ENCODE data around the gene NAT14.
"Not testable (repeated sequence)": the region's sequence is repeated elsewhere in the genome, so short reads cannot be mapped to it uniquely, and the experiment has no call there.

Gene NAT14, protein sequence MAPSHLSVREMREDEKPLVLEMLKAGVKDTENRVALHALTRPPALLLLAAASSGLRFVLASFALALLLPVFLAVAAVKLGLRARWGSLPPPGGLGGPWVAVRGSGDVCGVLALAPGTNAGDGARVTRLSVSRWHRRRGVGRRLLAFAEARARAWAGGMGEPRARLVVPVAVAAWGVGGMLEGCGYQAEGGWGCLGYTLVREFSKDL

GRCh38 chr19:55484593-55485438 is at the start of gene NAT14:
Gene NAT14, plus strand, starts transcription at chr19:55485188. Its CDS starts 521 bp downstream, at chr19:55485709.
- peak; percentile 74 for DNase-seq

DNA sequence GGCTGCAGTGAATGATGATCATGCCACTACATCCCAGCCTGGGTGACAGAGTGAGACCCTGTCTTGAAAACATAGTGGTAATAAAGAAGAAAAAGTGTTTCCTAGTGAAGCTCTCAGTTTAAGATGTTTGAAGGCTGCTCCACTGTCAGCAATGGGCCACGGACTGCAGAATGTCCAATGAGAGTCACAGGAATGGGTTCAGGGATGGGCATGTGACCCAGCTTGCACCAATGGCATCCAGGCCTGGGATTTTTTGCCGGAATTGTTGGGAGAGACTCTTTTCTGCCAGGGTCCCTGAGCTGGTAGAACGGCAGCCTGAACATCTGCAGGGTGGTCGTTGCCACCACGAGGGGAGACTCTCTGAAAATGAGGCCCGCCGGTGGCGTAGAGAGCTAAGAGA is 48.1 kb upstream of the NAT14 start:
- DNase-seq, result no peak

GRCh38 chr19:55437410-55437809 is 47.6 kb upstream of the NAT14 start:
- no peak for DNase-seq

- DNase-seq, result no peak
Measured at GRCh38 chr19:55439052-55439451, 45.9 kb upstream of the NAT14 start.

DNA sequence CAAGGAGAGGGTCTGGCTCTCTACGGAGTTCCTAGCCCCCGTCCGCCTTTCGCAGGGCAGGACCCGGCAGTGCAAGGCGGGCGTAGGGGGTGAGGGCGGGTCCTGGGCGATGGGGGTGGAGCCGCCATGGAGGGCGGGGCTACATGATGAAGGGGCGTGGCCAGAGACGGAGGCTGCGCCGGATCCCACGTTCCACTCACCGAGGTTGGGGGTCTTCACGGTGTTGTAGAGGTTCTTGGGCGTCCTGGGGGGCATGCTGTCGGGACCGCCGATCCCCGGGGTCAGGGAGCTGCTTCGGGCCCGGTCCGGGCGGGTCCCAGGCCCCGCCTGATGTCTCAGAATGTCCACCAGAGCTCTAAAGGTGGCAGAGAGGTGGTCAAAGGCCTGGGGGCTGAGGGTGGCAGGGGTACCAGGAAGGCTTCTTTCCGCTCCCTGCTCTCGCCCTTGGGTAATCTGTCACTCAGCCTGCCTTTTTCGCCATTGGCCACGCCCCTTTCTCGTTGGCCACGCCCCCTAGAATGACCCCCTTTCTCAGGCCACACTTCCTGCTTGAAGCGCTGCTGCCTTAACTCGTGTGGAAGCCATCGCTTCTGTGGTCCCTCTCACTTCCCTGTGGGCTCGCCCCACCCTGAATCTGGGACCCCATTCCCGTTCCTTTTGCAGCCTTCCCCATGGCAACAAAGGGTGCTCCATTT is 44.4 kb upstream of the NAT14 start:
- DNase-seq, result no peak

- DNase-seq, result no peak
Measured at GRCh38 chr19:55441319-55441691, 43.7 kb upstream of the NAT14 start.

- DNase-seq, result no peak
Measured at GRCh38 chr19:55441692-55442321, 43.2 kb upstream of the NAT14 start.

DNA sequence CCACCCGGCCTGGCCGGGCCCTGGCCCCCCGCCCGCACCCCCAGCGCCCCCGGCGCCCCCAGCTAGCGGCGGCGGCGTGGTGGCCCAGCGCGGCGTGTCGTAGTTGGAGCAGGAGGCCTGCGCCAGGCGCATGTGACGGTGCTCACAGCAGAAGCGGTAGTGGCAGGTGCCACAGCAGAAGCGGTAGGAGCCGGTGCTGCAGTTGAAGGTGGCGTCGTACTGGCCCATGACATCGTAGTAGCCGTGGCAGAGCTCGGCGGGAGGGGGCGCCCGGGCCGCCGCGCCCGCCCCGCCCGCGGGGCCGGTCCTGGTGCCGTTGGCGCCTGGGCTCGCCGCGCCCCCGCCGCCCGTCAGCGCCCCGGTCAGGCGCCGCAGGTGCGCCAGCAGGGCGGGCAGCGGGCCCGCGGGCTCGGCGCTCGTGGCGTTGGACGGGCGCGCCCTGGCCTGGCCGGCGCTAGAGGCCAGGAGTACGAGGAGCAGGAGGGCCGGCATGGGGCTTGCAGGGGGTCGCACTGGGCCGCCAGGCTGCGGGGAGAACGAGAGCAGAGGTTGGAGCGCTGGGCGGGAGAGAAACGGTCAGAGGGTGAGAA is 42.5 kb upstream of the NAT14 start:
- DNase-seq, result no peak

DNA sequence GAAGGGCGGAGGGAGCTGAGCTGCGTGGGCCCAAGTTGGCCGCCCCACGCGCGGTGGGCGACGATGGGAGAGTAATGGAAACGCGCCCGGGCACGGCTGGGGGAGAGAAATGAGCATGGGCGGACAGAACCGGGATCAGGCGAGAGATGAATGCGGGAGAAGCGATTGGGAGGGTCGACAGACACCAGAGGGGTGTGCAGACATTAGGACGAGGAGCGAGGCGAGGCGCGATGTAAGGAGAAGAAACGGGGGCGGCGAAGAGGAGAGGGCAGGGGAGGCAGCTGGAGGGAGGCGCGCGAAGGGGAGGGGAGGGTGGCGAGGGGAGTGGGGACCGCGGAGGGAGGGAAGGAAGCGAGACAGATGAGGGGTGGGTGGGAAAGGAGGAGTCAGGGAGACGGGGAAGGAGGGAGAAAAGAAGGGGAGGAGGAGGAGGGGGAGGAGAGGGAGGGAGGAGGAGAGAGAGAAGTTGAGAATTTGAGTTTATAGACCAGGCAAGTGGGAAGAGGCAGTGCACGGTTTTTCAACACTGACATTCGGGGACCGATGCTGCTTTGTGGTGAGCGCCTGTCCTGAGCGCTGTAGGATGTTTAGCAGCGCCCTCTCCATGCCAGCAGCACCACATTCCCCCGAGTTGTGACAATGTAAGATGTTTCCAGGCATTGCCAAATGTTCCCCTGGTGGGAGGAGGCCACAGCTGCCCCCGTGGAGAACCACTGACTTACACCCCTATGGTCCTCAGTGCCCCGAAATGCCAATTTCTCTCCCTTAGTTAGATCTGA is 41.8 kb upstream of the NAT14 start, which contains the start of gene SHISA7:
TSS of gene SHISA7 (minus strand) at position 256 of the 779 bp plus-strand sequence. CDS start 437 bp downstream, outside the sequence.
- DNase-seq, result no peak

DNA sequence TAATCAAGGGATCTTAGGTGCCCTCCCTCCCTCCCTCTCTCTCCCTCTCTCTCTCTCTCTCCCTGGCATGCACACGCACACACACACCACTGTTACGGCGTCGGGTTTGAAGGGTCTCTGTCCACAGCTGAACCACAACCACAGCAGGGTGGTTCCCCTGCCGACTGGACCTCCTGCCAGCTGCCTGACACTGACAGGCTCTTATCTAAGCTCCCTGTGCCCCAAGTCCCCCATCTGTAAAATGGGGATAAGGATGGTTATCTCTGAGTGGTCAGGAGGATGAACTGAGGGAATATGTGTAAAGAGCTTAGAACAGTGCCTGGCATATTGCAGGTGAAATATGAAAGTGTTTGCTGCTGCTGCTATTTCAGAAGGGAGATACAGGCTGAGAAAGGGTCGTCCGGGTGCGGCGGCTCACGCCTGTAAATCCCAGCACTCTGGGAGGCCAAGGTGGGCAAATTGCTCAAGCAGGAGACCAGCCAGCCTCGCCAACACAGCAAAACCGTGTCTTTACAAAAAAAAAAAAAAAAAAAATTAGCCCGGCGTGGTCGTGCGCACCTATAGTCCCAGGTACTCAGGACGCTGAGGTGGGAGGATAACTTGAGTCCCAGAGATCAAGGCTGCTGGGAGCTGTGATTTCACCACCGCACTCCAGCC is 41.0 kb upstream of the NAT14 start:
- DNase-seq, result no peak

DNA sequence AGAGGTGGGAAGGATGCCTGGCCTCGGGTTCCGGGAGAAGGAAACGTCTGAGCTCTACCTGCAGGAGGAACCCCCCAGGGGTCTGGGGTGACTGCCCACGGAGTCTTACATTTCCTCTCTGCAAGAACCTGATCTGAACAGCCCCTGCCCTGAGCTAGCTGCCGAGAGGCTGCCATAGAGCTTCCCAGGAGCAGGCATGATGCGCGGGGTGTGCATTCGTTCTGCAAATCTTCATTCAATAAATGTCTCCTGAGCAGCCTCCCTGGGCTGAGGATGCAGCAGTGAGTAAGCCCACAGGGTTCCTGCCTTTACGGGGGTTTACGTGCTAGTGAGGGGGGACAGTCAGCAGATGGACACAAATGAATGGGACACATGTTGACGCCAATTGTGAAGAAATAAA is 40.3 kb upstream of the NAT14 start:
- DNase-seq, result no peak

GRCh38 chr19:55446060-55446459 is 38.9 kb upstream of the NAT14 start:
- no peak for DNase-seq

- DNase-seq, result no peak
Measured at GRCh38 chr19:55447421-55448174, 37.4 kb upstream of the NAT14 start.

DNA sequence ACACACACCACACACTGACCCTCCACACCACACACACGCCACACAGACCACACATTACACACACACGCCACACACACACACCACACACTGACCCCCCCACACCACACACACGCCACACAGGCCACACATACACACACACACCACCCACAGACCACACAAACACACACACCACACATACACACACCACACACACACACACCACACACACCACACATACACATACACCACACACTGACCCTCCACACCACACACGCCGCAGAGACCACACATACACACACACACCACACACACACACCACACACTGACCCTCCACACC is 36.9 kb upstream of the NAT14 start:
- DNase-seq, result not testable (repeated sequence)

GRCh38 chr19:55449469-55449868 is 35.5 kb upstream of the NAT14 start:
- no peak for DNase-seq

GRCh38 chr19:55451163-55451964 is 33.6 kb upstream of the NAT14 start:
- peak; percentile 30 for DNase-seq

DNA sequence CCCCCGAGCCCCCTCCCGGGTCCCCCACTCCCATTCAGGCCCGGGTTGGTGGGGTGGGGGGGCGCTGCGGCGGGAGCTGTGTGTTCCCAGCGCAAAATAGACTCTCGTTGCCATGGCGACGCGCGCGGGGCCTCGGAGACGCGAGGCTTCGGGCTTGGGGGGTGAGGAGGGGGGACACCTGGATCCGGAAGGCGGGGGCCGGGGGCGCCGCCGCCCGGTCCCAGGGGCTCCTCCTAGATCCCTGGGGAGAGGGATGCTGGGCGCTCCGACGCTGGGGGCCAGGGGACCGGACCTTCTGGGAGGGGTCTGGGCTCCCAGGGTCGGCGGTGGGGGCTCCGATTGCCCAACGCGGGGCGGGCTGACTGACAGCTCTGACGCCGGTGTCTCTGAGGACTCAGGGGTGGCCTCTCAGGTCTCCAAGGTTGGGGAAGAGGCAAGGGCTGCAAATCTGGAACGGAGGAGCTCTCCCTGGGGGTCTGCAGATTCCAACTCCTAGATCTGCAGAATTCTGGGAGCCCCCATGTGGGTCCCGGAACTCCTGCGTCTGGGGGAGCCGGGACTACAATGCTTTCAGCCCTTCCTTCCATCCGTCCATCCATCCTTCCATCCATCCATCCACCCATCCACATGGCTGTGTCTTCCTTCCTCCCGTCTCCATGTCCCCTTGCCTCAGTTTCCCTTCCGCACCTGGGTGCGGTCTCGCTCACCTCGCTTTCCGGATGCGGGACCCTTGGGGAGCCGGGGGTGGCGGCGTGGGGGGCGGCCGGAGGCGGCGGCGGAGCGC is 32.8 kb upstream of the NAT14 start:
- DNase-seq, result peak; percentile 55

DNA sequence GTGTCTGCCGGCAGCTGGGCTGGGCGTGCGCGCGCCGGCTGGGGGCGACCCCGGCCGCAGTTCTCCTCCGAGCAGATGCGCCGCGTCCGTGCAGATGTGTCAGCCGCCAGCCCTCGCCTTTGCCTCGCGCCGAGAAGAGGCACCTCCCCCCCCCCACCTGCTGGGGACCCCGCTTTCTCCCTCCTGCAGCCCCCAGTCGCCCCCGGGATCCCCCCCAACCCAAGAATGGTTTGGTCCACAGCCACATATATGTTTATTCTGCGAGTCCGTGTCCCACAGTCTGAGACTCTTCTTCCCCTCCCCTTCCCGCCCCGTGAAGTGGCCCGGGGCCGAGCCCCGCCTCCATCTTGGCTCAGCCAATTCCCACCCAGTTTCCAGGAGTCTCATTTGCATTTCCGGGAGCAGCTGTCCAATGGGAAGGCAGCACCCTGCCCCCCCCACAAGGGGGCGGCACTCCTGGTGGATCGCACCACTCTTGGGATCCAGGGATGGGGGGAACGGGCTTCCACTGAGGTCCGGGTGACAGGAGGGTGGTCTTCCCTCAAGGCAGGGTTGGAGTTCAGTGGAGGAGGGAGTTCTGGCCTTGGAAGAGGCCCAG is 32.1 kb upstream of the NAT14 start:
- peak; percentile 62 for DNase-seq

All from CD4-positive, alpha-beta T cell treated with Interleukin-15 for 1 hour (primary cell).